Measurements from ENCODE around the gene SND1.

SND1 gene

GRCh38 chr7:127881564-127881963, 229.6 kb downstream of the SND1 start:
- Histone ChIP-seq H3K27ac (ENCODE audit: poor library complexity, severe bottlenecking) (no peak overlapping the region), H3K4me1 (ENCODE audit: insufficient read depth, poor library complexity, severe bottlenecking) (no peaks in the 10 kb centered on the region), H3K4me3 (ENCODE audit: severe bottlenecking) (no peak overlapping the region), H3K27me3 (ENCODE audit: insufficient read depth, poor library complexity, severe bottlenecking) (no peaks in the 10 kb centered on the region), H3K36me3 (ENCODE audit: low read depth) (no peaks in the 10 kb centered on the region; the same call in 1 of the 2 replicates), H3K9me3 (ENCODE audit: severe bottlenecking) (no peaks in the 10 kb centered on the region)
- ATAC-seq (ENCODE audit: low read depth) (no peak), DNase-seq (ENCODE audit: low spot score) (no peak)
- no peak for TF ChIP-seq CTCF (IDR thresholded peaks at IDR 0.05; ENCODE audit: poor library complexity, severe bottlenecking)

GRCh38 chr7:127882313-127882920, 230.4 kb downstream of the SND1 start:
- no peaks in the 10 kb centered on the region for H3K27me3 ChIP-seq (ENCODE audit: insufficient read depth, poor library complexity, severe bottlenecking)
- no peak for DNase-seq (ENCODE audit: low spot score)
- H3K27ac ChIP-seq (ENCODE audit: poor library complexity, severe bottlenecking), result no peak overlapping the region
- no peak for ATAC-seq (ENCODE audit: low read depth)
- no peaks in the 10 kb centered on the region for H3K4me1 ChIP-seq (ENCODE audit: insufficient read depth, poor library complexity, severe bottlenecking)
- no peaks in the 10 kb centered on the region for H3K9me3 ChIP-seq (ENCODE audit: severe bottlenecking)
- no peaks in the 10 kb centered on the region; the same call in none of the 2 replicates for H3K36me3 ChIP-seq (ENCODE audit: low read depth)
- H3K4me3 ChIP-seq (ENCODE audit: severe bottlenecking), result no peak overlapping the region
- no peak for TF ChIP-seq CTCF (IDR thresholded peaks at IDR 0.05; ENCODE audit: poor library complexity, severe bottlenecking)

- Histone ChIP-seq H3K4me3 (ENCODE audit: severe bottlenecking) (no peak overlapping the region), H3K27ac (ENCODE audit: poor library complexity, severe bottlenecking) (no peak overlapping the region), H3K9me3 (ENCODE audit: severe bottlenecking) (no peaks in the 10 kb centered on the region), H3K4me1 (ENCODE audit: insufficient read depth, poor library complexity, severe bottlenecking) (no peaks in the 10 kb centered on the region), H3K27me3 (ENCODE audit: insufficient read depth, poor library complexity, severe bottlenecking) (no peaks in the 10 kb centered on the region), H3K36me3 (ENCODE audit: low read depth) (peaks cover 14% of the 10 kb centered on the region)
- DNase-seq (ENCODE audit: low spot score) (no peak), ATAC-seq (ENCODE audit: low read depth) (no peak)
- no peak for TF ChIP-seq CTCF (IDR thresholded peaks at IDR 0.05; ENCODE audit: poor library complexity, severe bottlenecking)
Measured at GRCh38 chr7:127884066-127884559, 232.1 kb downstream of the SND1 start.

GRCh38 chr7:127885222-127885772, 233.3 kb downstream of the SND1 start:
- Histone ChIP-seq H3K27ac (ENCODE audit: poor library complexity, severe bottlenecking) (no peak overlapping the region), H3K4me1 (ENCODE audit: insufficient read depth, poor library complexity, severe bottlenecking) (no peaks in the 10 kb centered on the region), H3K9me3 (ENCODE audit: severe bottlenecking) (no peaks in the 10 kb centered on the region), H3K36me3 (ENCODE audit: low read depth) (peaks cover 19% of the 10 kb centered on the region), H3K4me3 (ENCODE audit: severe bottlenecking) (no peak overlapping the region), H3K27me3 (ENCODE audit: insufficient read depth, poor library complexity, severe bottlenecking) (no peaks in the 10 kb centered on the region)
- ATAC-seq (ENCODE audit: low read depth), result no peak
- no peak for TF ChIP-seq CTCF (IDR thresholded peaks at IDR 0.05; ENCODE audit: poor library complexity, severe bottlenecking)
- no peak for DNase-seq (ENCODE audit: low spot score)

- ATAC-seq (ENCODE audit: low read depth), result no peak; the same call in 2 of the 3 replicates
- DNase-seq (ENCODE audit: low spot score), result no peak
- Histone ChIP-seq H3K9me3 (ENCODE audit: severe bottlenecking) (no peaks in the 10 kb centered on the region), H3K36me3 (ENCODE audit: low read depth) (peaks cover 25% of the 10 kb centered on the region), H3K27me3 (ENCODE audit: insufficient read depth, poor library complexity, severe bottlenecking) (no peaks in the 10 kb centered on the region), H3K4me3 (ENCODE audit: severe bottlenecking) (no peak overlapping the region), H3K27ac (ENCODE audit: poor library complexity, severe bottlenecking) (no peak overlapping the region), H3K4me1 (ENCODE audit: insufficient read depth, poor library complexity, severe bottlenecking) (no peaks in the 10 kb centered on the region)
- no peak for TF ChIP-seq CTCF (IDR thresholded peaks at IDR 0.05; ENCODE audit: poor library complexity, severe bottlenecking)
Measured at GRCh38 chr7:127885843-127886242, 233.8 kb downstream of the SND1 start.
